DMS53 (cell line): ENCODE data around the gene ASIP.
"Not testable (repeated sequence)": the region's sequence is repeated elsewhere in the genome, so short reads cannot be mapped to it uniquely, and the experiment has no call there.

Experiments used
- DNase-seq: peaks from one replicate; lab custom pipeline; 2025; lab: John Stamatoyannopoulos, UW

Gene ASIP, protein sequence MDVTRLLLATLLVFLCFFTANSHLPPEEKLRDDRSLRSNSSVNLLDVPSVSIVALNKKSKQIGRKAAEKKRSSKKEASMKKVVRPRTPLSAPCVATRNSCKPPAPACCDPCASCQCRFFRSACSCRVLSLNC

DNA sequence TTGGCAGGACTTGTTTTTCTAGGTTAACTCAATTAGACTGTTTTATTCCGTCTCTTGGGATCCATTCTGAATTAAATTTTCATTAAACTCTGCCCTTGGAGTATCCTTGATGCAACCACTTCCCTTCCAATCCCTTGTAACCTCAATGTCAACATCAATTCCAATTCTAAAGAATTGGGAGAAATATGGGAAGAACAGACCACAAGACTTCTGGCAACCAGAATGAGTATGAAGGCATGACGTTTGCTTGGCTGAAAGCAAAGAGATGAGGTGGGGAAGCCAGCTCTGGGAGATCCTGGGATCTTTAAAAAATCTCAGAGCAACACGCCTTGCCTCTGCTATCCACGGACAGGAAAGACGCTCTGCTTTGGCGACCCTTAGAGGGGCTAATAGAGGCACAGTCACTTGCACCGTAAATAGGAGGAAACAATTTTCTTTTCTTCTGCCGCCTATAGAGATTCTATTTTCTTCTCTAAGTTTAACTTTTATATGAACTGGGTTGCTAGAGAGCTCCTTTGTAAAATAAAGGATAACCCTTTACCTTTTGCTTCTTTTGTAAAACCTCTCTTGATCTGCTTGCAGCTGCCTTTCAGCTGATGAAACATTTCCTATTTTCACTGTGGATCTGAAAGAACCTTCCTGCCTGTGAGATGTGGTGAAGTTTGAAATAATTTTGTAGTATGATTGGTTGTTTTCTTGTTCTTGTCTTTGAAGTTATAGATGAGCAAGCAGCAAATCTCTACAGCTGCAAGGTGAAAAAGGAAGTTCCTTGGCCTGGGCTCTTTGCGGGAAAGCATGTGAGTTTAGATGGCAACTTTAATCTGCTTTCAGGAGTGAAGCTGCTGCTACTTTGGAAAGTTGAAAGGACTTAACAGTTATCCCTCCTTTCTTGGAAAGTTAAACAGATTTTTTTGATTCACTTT lies at the start of gene ASIP:
TSS of gene ASIP (plus strand) at position 731 of the 923 bp plus-strand sequence. CDS start 18,952 bp downstream, outside the sequence.
- DNase-seq, result no peak

DNA sequence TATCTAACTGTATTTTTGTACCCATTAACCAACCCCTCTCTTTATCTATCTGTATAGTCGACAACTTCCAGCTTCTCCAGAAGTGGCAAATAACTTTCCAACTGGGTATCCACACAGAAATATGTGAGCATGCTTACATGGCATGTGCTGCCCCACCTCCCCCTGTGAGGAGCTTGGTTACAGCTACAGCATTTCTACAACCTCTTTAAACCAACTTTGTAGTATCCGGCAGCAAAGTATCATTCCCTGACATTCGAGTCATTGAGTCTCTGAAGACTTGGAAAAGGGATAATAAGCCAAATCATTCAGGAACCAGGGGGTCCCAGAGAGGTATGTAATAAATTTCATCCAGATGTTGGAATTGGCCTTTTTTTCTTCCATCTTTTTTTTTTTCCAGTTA lies 48.2 kb upstream of the ASIP start:
- no peak for DNase-seq

DNA sequence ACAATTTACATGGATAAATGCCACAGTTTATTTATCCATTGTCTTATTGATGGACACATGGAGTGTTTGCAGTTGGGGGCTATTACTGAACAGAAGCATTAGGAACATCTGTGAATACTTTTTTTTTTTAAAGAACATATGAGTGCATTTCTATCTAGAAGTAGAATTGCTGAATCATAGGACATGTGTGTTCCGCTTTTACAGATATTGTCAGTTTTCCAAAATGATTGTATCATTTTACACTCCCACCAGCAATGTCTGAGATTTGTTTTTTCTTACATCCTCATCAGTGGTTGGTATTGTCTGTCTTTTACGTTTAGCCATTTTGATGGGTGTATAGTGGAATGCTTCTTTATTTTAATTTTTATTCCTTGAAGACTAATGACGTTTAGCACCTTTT lies 42.0 kb upstream of the ASIP start:
- no peak for DNase-seq

DNA sequence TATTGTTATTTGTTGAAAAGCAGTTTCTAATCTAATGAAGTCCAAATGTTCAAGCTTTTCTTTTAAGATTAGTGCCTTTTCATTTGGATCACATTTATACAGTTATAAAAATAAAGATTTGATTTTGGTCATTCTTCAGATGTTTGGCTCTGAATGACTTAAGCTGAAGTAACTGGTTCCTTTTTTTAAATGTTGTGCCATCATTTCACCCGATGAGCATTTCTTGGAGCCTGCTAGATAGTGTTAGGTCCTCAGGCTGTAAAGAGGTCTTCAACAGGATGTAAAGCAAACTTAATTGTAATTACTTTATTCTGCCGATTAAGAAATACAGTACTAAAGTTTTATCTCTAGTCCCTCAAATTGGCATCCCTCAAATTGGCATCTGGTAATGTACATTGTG lies 41.2 kb upstream of the ASIP start:
- DNase-seq, result no peak

DNA sequence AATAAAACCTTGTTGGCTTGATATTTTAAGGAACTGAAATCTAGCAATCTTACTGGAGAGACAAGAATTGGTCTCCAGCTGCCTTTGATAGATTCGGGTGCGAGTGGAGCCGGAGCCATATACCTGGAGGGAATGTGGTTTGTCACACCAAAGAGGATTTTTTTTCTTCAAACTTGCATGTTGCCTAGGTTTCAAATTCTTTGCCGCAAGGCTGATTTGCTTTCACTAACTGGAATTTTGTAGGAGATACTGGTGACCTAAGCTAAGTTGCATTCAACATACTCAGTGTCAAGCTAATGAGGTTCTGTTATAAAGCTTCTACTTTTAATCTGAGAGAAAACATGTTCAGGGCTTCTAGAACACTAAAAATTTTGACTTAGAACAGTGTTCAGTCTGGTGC lies 39.7 kb upstream of the ASIP start:
- no peak for DNase-seq

DNA sequence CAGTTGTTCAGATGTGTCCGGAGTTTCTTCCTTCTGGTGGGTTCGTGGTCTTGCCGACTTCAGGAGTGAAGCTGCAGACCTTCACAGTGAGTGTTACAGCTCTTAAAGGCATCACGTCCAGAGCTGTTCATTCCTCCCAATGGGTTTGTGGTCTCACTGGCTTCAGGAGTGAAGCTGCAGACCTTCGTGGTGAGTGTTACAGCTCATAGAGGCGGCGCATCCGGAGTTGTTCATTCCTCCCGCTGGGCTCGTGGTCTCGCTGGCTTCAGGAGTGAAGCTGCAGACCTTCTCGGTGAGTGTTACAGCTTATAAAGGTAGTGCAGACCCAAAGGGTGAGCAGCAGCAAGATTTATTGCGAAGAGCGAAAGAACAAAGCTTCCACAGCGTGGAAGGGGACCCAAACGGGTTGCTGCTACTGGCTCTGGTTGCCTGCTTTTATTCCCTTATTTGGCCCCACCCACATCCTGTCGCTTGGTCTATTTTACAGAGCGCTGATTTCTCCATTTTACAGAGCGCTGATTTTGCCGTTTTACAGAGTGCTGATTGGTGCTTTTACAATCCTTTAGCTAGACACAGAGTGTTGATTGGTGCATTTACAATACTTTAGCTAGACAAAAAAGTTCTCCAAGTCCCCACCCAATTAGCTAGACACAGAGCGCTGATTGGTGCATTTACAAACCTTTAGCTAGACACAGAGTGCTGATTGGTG lies 35.9 kb upstream of the ASIP start:
- DNase-seq, result peak; percentile 60

DNA sequence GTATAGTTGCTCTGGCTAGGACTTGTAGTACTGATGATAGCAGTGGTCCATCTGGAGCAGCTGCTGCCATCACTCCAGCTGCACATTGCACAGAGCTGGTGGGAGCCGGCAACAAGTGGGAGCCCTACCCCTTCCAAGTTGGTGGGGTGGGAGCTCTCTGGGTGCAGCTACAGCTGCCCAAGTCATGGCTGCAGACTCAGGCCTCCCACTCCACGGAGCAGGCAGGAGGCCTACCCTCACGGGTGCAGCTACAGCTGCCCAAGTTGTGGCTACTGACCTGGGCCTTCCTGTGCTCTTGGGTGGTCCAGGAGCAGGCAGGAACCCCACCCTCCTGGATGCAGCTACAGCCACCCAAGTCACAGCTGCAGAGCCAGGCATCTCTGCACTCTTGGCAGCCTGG lies 32.1 kb upstream of the ASIP start:
- no peak for DNase-seq

DNA sequence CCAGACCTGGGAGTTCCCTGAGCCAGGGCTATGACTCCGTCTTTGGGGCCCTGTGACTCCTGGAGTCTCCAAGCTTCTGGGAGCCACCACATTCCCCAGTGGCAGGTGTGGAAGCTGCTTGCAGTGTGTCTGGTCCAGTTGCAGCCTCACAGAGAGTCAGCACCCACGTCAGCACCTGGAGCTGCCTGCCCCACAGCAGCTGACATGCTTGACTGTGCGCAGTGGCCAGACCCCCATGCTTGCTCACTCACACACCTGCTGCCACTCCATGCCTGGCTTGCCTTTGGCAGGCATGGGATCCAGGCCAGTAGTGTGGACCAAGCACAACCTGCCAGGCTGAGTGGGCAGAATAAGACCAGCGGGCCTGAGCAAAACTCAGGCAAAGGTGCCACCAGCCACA lies 31.0 kb upstream of the ASIP start:
- DNase-seq, result no peak

DNA sequence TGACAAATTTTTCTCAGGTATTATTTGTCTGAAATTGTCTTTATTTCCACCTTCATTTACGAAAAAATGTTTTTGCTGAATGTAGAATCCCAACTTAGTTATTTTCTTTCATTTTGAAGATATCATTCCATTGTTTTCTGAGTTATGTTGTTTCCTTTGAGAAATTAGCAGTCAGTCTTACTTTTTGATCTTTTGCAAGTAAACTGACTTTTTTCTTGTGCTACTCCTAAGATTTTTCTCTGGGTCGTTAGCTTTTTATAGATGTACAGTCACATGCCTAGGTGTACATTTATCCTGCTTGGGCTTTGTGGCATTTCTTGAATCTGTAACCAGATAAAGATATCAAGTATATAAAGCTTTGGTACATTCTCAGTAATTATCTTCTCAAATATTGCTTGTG lies 29.6 kb upstream of the ASIP start:
- DNase-seq, result no peak

DNA sequence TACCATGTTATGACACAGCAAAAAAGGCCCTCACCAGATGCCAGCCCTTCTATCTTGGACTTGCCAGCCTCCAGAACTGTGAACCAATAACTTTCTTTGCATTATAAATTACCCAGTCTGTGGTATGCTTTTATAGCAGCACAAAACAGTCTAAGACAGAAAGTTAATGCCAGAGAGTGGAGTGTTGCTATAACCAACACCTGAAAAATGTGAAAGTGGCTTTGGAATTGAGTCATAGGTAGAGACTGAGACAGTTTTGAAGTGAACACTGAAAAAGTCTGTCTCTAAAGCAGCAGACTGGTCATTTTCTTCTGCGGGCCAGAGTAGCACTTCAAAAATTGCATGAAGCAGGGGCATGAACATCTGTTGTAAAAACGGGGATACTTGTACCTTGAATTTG lies 28.0 kb upstream of the ASIP start:
- DNase-seq, result no peak

DNA sequence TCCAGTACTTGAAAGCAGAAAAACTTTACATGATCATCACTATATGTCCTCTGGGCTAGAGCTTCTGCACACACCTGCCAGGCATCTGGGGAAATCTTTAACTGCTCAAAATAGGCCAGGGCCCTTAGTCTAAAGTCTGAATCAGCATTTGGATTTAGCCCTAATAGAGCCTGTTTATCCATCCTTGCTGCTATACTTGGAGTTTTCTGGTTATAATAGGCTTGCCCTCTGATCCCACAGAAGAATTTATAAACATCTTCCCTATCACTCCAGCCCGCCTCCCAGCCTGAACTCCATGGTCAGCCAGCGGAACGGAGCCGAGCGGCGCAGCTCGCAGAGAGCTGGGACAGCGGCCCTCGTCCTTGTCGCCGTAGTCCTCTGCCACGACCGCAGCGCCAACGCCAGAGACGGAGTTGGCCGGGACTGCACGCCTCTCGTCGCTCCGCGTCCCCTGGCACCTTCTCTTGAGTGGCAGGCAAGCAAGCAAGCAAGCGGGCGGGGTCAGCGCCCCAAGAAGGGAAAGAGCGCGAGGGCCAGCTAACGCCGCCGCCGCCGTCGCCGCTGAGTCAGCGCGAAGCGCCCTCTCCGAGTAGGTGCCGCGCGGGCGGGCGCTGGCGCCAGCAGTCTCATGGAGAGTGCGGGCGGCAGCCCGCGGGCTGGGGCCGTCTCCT lies 25.4 kb upstream of the ASIP start:
- peak; percentile 95 for DNase-seq

DNA sequence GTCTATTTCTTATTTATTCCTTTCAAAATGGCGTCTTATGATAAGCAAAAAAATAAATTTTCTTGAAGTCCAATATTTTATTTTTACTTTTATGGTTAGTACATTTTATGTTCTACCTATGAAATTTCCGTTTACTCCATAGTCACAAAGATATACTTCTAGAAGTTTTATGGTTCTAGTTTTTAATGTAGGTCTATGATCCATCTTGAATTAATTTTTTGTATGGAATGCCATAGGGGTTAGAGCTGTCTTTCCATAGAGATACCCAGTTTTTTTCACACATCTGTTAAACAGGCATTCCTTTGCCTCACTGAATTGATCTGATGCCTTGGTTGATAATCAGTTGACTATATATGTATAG lies 24.9 kb upstream of the ASIP start:
- peak; percentile 33 for DNase-seq

DNA sequence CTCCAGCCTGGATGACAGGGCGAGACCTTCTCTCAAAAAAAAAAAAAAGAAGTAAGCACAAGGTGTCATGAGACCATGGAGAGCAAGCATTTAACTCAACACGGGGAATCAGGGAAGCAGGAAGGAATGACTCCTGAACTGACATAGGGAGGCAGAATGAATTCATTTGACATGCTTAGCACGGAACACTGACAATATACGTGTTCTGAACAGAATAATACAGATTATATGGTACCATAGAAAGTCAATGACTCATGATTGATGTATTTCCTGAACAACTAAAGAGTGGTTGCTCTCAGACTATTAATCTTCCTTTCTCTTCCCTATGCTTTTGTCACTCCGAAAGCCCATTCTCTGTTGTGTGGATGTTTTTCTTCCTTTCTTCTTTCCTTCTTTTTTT lies 20.7 kb upstream of the ASIP start:
- DNase-seq, result no peak

DNA sequence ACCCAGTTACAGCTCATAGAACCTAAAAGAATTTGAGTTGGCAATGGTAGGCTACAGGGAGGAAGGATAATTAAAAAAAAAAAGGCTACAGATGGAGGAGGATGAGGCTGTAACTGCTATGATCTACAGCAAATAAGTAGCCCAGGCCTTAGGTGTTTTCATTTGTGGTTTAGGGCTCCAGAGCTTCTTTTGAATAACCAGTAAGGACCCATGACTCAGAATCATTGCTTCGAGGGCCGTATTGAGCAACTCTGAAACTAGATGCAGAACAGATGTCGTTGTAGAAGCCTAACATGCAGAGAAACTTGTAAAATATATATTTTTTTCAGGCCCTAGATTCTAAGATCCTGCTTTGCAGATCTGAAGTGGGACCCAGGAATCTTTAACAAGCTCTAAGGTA lies 19.0 kb upstream of the ASIP start:
- no peak for DNase-seq

DNA sequence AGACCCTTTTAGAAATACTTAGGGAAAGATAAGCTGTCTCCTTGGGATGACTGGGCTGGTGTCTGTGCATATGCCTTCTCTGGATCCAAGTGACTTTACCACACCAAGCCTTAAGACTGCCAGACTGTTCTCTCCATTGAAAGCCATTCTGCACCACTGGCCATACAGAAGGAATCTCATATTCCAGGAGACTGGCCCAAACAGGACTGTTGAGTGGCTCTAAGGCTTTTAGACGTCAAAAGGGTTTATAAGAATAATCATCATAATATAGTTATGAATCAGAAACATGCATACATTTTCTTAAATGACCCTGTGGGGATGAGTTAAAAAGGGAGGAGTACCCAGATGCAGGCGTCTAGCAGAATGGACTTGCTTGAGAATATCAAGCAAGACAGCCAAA lies 17.0 kb upstream of the ASIP start:
- DNase-seq, result not testable (repeated sequence)

DNA sequence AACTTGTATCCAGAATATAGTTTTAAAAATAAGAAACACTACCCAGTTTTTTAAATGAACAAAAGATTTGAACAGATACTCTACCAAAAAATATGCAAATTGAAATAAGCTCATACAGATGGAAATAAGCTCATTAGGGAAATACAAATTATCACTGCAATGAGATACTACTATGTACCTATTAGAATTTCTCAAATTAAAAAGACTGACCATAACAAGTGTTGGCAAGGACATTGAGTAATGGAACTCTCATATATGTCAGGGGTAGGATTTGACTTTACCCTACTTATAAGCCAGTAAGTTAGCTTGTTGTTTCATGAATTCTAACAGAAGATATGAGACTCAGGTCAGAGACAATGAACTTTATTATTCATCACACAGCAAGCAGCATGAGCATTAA lies 9.6 kb upstream of the ASIP start:
- DNase-seq, result no peak

DNA sequence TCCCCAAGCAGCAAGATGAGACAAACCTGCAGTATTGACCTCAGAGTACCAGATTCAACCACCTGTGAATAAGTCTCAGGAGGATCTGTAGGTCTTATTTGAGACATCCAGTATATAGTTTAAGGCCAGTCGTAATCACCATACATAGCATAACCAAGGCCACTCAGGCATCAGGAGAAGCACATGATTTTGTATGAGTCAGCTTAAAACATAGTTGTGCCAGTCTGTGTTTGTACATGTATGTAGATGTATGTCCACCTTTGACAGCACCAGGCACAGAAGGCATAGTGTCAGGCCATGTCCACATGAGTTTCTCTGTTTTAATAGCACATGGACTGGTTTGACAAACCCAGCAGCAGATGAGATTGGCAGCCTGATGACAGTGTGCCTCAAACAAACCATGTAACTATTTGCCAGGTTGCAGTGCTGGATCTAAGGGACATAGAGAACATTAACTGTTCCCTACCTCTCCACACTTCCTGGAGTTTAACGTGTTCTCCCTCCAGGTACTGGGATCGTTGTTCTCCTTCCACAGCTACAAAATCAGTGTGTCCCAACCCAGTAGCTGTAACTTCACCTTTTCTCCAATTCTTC lies 8.6 kb upstream of the ASIP start:
- DNase-seq, result no peak

DNA sequence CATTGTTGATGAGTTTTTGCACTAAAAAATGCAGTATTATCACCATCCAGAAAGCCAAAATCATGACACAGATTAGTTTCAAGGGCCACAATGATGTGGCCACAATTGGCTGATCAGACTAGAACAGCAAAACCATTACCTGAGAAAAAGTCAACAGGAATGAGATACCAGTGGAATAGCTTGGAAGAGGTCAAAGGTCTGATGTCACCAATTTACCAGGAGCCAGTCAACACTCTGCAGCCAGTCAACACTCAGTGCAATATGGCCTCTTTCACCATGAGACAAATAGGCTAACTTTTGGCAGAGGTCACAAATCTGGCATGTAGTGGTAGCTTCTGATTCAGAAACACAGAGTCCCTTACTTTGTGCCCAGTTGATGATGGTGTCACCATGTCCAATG lies 7.5 kb upstream of the ASIP start:
- no peak for DNase-seq

DNA sequence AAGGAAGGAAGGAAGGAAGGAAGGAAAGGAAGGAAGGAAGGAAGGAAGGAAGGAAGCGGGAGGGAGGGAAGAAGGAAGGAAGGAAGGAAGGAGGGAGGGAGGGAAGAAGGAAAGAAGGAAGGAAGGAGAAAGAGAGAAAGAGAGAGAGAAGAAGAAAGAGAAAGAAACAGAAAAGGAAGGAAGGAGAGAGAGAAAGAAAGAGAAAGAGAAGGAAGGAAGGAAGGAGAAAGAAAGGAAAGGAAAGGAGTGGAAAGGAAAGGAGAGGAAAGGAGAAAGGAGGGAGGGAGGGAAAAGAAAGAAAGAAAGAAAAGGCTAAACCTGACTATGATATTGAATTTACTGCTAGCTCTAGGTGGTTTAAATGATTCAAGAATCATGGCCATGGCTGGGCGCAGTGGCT lies 5.3 kb upstream of the ASIP start:
- DNase-seq, result no peak

DNA sequence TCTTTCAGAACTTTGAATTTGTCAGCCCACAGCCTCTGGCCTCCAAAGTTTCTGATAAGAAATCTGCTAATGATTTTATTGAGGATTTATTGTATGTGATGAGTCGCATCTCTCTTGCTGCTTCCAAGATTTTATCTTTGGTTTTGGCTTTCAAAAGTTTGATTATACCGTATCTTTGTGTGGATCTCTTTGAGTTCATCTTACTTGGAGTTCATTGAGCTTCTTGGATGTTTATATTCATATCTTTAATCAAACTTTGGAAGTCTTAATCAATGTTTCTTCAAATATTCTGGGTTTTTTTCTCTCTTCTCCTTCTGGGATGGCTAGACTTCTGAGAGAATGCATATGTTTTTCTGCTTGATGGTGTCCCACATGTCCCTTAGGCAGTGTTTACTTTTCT lies 3.3 kb upstream of the ASIP start:
- no peak for DNase-seq

DNA sequence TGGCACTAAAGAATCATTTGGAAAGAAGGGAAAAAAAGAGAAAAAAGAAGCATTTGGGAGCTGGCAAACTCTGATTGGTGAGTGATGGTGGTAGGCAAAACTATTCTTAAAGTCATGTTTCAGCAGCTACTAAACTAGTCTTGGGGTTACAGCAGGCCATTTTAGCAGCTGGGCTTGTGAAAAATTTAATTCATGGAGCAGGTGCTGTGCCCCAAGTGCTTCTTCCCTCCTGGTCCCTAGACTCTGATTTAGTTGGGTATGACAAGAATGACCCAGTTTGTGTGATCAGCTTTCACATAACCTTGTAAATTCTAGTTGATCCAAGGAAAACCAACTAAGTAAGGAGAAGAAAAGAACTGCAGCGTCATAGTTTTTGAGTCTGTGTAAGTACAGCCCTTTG lies 1.1 kb upstream of the ASIP start:
- DNase-seq, result no peak

DNA sequence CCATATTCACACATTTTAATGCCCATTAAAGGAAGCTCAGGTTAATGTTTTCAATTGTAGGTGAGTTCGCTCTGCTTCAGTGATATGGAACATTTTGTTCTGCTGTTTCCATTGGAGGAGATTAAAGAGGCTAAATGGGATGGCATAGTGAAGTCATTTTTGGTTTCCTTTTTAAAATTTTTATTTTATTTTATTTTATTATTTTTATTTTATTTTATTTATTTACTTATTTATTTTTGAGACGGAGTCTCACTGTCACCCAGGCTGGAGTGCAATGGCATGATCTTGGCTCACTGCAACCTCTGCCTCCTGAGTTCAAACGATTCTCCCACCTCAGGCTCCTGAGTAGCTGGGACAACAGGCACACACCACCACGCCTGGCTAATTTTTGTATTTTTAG lies 792 bp downstream of the ASIP start:
- not testable (repeated sequence) for DNase-seq
